K562 (cell line): ENCODE data around the gene MARCKS. TPM values are rescaled to one million over a fixed set of nuclear protein-coding genes. Genes with fewer than 3 reads are reported as not detected.

Source experiments
- polyA plus RNA-seq, 8 experiments: library from polyadenylated mRNA; depleted of rRNA in 4 of 8; stranded (reverse) in 5 of 8; unstranded in 3 of 8; fragments of >200 nt; fragmentation: Nextera tagmentation in 2 of 8; fragmentation: Illumina TruSeq in 1 of 8; extraction: Ambion mirVana in 2 of 8; extraction: Trizol in 1 of 8; gene quantifications; 2 replicates each; pipeline versions ENCODE4 v1.2.1 to v1.2.3, GENCODE V29; 2011 to 2014; ENCODE audit warnings: inconsistent platforms in 1 of 8, missing spikeins in 1 of 8
- total RNA-seq, 7 experiments: library from RNA; depleted of rRNA in 6 of 7; stranded (reverse); fragments of >200 nt in 6 of 7; fragmentation: Illumina TruSeq in 2 of 7; extraction: Trizol in 2 of 7; gene quantifications; 2 replicates each; pipeline versions ENCODE4 v1.2.1 to v1.2.3, GENCODE V29; 2011 to 2021; ENCODE audit warnings: low replicate concordance in 1 of 7

The MARCKS gene
- total and polyA plus RNA-seq, 9 of the 15 experiments (the other 6 are each of a cell fraction or from before 2014, with no cell fraction given), result 0.15 to 2.7 (median 1.0) TPM

Other genes with a start within 250 kb of the MARCKS start
- 75.5 and 85.0 TPM in 2 replicates for gene HDAC2, start 113.8 kb downstream of the MARCKS start, total RNA-seq (2014; rRNA removed)
- 151 and 174 TPM in 2 replicates for gene HDAC2, start 113.8 kb downstream of the MARCKS start, total RNA-seq (2014; rRNA removed; fragmentation: Illumina TruSeq; extraction: Trizol)
- 133 and 134 TPM in 2 replicates for gene HDAC2, start 113.8 kb downstream of the MARCKS start, total RNA-seq (2015; rRNA removed; fragmentation: Illumina TruSeq; extraction: Trizol)
- 154 and 161 TPM in 2 replicates for gene HDAC2, start 113.8 kb downstream of the MARCKS start, total RNA-seq (2021)
- gene HDAC2, start 113.8 kb downstream of the MARCKS start, polyA plus RNA-seq (2011; rRNA removed), result 187 and 277 TPM in 2 replicates
- 185 and 186 TPM in 2 replicates for gene HDAC2, start 113.8 kb downstream of the MARCKS start, polyA plus RNA-seq (2014; fragmentation: Illumina TruSeq; extraction: Trizol)
- gene HDAC2, start 113.8 kb downstream of the MARCKS start, polyA plus RNA-seq (2014; fragmentation: Nextera tagmentation; extraction: Ambion mirVana), result 10 to 100 TPM; 67.0 to 80.7 TPM
- 191 and 209 TPM in 2 replicates for gene HDAC2, start 113.8 kb downstream of the MARCKS start, polyA plus RNA-seq (2014; rRNA removed)